K562 (cell line): Measurements from ENCODE around the gene SGSM2. TPM values are rescaled to one million over a fixed set of nuclear protein-coding genes. Genes with fewer than 3 reads are reported as not detected.
A peak's percentile ranks its signal among the peaks of the same experiment; 100 is the strongest.

Experiments used
- ATF1 ChIP-seq, 2 experiments: fragments of 450-650 bp in 1 of 2; IDR thresholded peaks; 2 replicates each; pipeline ENCODE4 v1.6.1; 2016; ENCODE audit warnings: missing compliant biosample characterization in 1 of 2, missing genetic modification characterization in 1 of 2
- CBX8 ChIP-seq: fragments of 200-600 bp; sonication (generic); IDR thresholded peaks from 2 replicates; pipeline ENCODE4 v1.6.1; 2012; ENCODE audit warnings: borderline replicate concordance, mixed run types, low read depth, mild to moderate bottlenecking, moderate library complexity, mixed read lengths, low read length, control low read depth, inconsistent platforms; ENCODE audit not compliant: poor library complexity, severe bottlenecking; ENCODE audit errors: extremely low read depth
- DNMT1 ChIP-seq: fragments of 450-650 bp; IDR thresholded peaks from 2 replicates; pipeline ENCODE4 v1.6.1; 2016; ENCODE audit warnings: antibody characterized with exemption, mild to moderate bottlenecking
- EP400 ChIP-seq: fragments of 450-650 bp; IDR thresholded peaks from 2 replicates; pipeline ENCODE4 v1.6.1; 2017; ENCODE audit warnings: antibody characterized with exemption, mild to moderate bottlenecking, moderate library complexity
- FOXA3 ChIP-seq, 2 experiments: fragments of 450-650 bp in 1 of 2; sonication (generic) in 1 of 2; formaldehyde crosslinking; IDR thresholded peaks in 1 of 2; conservative IDR thresholded peaks in 1 of 2; 2 replicates each; pipeline versions ENCODE4 v1.4.0 to v1.8.0; 2020 to 2022; ENCODE audit warnings: mild to moderate bottlenecking in 2 of 2, missing genetic modification reagents in 1 of 2
- LCOR ChIP-seq: sonication (generic); formaldehyde crosslinking; IDR thresholded peaks from 2 replicates; pipeline ENCODE4 v1.8.0; 2022; ENCODE audit warnings: mild to moderate bottlenecking, missing genetic modification reagents
- LEF1 ChIP-seq: fragments of 450-650 bp; IDR thresholded peaks from 2 replicates; pipeline ENCODE4 v1.6.1; 2016; ENCODE audit warnings: mild to moderate bottlenecking
- NONO ChIP-seq, 2 experiments: fragments of 200-400 bp in 1 of 2; fragments of 450-650 bp in 1 of 2; formaldehyde crosslinking in 1 of 2; IDR thresholded peaks; 2 replicates each; pipeline ENCODE4 v1.6.1; 2017; ENCODE audit warnings: low read depth in 2 of 2, mild to moderate bottlenecking in 2 of 2, moderate library complexity in 2 of 2, low read length in 1 of 2
- PPARD ChIP-seq: fragments of 250-450 bp; sonication (Bioruptor Pico); IDR thresholded peaks from 2 replicates; pipeline ENCODE4 v1.8.0; 2022; ENCODE audit warnings: inconsistent platforms, mild to moderate bottlenecking, moderate library complexity
- SRSF1 ChIP-seq: fragments of 200-400 bp; formaldehyde crosslinking; IDR thresholded peaks from 2 replicates; pipeline ENCODE4 v1.6.1; 2017; ENCODE audit warnings: mild to moderate bottlenecking, low read depth, low read length, moderate library complexity
- TAF1 ChIP-seq: IDR thresholded peaks from 2 replicates; pipeline ENCODE4 v1.6.1; 2011; ENCODE audit warnings: mild to moderate bottlenecking, low read length, moderate library complexity; ENCODE audit not compliant: insufficient read depth, control insufficient read depth, severe bottlenecking; ENCODE audit errors: extremely low read depth
- TARDBP ChIP-seq: fragments of 450-650 bp; IDR thresholded peaks from 2 replicates; pipeline ENCODE4 v1.6.1; 2016
- ZNF282 ChIP-seq: sonication (generic); formaldehyde crosslinking; IDR thresholded peaks from 2 replicates; pipeline ENCODE4 v1.8.1; 2023; ENCODE audit warnings: missing genetic modification reagents
- ZNF780A ChIP-seq: fragments of 250-450 bp; sonication (Bioruptor Pico); IDR thresholded peaks from 2 replicates; pipeline ENCODE4 v1.5.0; 2021; ENCODE audit warnings: mild to moderate bottlenecking
- polyA plus RNA-seq, 8 experiments: library from polyadenylated mRNA; depleted of rRNA in 4 of 8; stranded (reverse) in 5 of 8; unstranded in 3 of 8; fragments of >200 nt; fragmentation: Nextera tagmentation in 2 of 8; fragmentation: Illumina TruSeq in 1 of 8; extraction: Ambion mirVana in 2 of 8; extraction: Trizol in 1 of 8; gene quantifications; 2 replicates each; pipeline versions ENCODE4 v1.2.1 to v1.2.3, GENCODE V29; 2011 to 2014; ENCODE audit warnings: inconsistent platforms in 1 of 8, missing spikeins in 1 of 8
- total RNA-seq, 7 experiments: library from RNA; depleted of rRNA in 6 of 7; stranded (reverse); fragments of >200 nt in 6 of 7; fragmentation: Illumina TruSeq in 2 of 7; extraction: Trizol in 2 of 7; gene quantifications; 2 replicates each; pipeline versions ENCODE4 v1.2.1 to v1.2.3, GENCODE V29; 2011 to 2021; ENCODE audit warnings: low replicate concordance in 1 of 7
- TF ChIP-seq, protein P1 (sequence below): sonication (generic); formaldehyde crosslinking; IDR thresholded peaks from 2 replicates; pipeline ENCODE4 v1.4.0; 2020; ENCODE audit warnings: mild to moderate bottlenecking, missing genetic modification reagents
- TF ChIP-seq, protein P2 (sequence below): fragments of 250-450 bp; sonication (Bioruptor Pico); IDR thresholded peaks from 2 replicates; pipeline ENCODE4 v1.5.0; 2020; ENCODE audit warnings: mild to moderate bottlenecking
- TF ChIP-seq, protein P3 (sequence below), 2 experiments: IDR thresholded peaks in 1 of 2; conservative IDR thresholded peaks in 1 of 2; 2 replicates each; pipeline ENCODE4 v1.6.1; 2016; ENCODE audit warnings: low read depth in 2 of 2, mild to moderate bottlenecking in 1 of 2, missing compliant biosample characterization in 1 of 2, missing genetic modification characterization in 1 of 2, moderate library complexity in 1 of 2
- TF ChIP-seq, protein P4 (sequence below): fragments of 450-650 bp; formaldehyde crosslinking; IDR thresholded peaks from 2 replicates; pipeline ENCODE4 v1.4.0; 2020; ENCODE audit warnings: mild to moderate bottlenecking

The SGSM2 gene
- total and polyA plus RNA-seq, 9 of the 15 experiments (the other 6 are each of a cell fraction or from before 2014, with no cell fraction given), result 0.20 to 26.3 (median 14.8) TPM

DNA sequence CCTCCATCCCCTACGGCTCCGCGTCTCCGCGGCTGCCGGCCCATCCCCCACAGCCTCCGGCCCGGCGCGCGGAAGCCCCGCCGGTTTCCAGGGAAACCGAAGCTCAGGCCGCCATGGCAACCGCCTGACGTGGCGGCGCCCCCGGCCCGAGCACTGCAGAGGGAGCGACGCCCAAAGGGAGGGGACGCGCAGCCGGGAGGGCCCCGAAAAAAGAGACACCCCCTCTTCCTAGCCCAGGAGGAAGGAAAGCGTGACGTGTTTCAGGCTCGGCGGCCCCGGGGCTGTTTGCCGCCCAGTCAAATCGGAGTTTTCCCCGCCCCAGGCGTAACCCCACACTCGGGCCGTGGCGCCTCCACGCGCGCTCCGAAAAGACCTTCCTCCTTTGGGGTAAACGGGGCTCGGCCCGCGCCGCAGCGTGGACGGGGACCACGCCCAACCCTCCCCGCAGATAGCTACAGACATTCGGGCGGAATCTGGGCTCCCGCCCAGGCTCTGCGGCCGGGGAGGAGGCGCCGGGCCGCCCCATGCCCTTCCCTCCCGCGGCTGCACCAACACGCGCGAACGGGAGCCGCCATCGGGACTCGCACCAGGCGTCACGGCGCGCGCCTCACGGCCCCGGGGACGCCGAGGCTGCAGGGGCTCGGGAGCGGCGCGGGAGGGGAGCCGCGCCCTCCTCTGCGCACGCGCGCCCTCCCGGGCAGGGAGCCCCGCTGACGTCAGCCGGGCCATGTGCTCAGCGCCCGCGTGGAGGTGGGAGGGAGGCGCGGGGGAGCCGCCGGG is 56.1 kb downstream of the SGSM2 start (continued):
- TF ChIP-seq CBX8, result no peak
- TF ChIP-seq, protein P1, sequence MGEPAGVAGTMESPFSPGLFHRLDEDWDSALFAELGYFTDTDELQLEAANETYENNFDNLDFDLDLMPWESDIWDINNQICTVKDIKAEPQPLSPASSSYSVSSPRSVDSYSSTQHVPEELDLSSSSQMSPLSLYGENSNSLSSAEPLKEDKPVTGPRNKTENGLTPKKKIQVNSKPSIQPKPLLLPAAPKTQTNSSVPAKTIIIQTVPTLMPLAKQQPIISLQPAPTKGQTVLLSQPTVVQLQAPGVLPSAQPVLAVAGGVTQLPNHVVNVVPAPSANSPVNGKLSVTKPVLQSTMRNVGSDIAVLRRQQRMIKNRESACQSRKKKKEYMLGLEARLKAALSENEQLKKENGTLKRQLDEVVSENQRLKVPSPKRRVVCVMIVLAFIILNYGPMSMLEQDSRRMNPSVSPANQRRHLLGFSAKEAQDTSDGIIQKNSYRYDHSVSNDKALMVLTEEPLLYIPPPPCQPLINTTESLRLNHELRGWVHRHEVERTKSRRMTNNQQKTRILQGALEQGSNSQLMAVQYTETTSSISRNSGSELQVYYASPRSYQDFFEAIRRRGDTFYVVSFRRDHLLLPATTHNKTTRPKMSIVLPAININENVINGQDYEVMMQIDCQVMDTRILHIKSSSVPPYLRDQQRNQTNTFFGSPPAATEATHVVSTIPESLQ (CRISPR knock-in tag), result no peak
- TF ChIP-seq LCOR (CRISPR knock-in tag), result no peak
- TF ChIP-seq, protein P2, sequence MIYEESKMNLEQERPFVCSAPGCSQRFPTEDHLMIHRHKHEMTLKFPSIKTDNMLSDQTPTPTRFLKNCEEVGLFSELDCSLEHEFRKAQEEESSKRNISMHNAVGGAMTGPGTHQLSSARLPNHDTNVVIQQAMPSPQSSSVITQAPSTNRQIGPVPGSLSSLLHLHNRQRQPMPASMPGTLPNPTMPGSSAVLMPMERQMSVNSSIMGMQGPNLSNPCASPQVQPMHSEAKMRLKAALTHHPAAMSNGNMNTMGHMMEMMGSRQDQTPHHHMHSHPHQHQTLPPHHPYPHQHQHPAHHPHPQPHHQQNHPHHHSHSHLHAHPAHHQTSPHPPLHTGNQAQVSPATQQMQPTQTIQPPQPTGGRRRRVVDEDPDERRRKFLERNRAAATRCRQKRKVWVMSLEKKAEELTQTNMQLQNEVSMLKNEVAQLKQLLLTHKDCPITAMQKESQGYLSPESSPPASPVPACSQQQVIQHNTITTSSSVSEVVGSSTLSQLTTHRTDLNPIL (CRISPR knock-in tag), result no peak
- peak; percentile 69; the same call in 1 of the 2 replicates for TF ChIP-seq EP400
- TF ChIP-seq NONO (IDR thresholded peaks at IDR 0.05; ENCODE audit: low read depth in 2 of 2, low read length in 1 of 2), result peak in 1 of 2 experiments; percentile 34; a peak in 1 of 4 replicates
- TF ChIP-seq DNMT1, result no peak
- no peak for TF ChIP-seq ZNF282 (CRISPR knock-in tag)
- TF ChIP-seq TAF1, result peak; percentile 56
- TF ChIP-seq TARDBP, result peak; percentile 90
- peak in 1 of 2 experiments; percentile 60; a peak in 1 of 4 replicates for TF ChIP-seq FOXA3 (CRISPR knock-in tag; conservative IDR thresholded peaks at IDR 0.05 in 1 of 2, IDR thresholded peaks at IDR 0.05 in 1 of 2)
- TF ChIP-seq SRSF1, result no peak
- TF ChIP-seq, protein P3, sequence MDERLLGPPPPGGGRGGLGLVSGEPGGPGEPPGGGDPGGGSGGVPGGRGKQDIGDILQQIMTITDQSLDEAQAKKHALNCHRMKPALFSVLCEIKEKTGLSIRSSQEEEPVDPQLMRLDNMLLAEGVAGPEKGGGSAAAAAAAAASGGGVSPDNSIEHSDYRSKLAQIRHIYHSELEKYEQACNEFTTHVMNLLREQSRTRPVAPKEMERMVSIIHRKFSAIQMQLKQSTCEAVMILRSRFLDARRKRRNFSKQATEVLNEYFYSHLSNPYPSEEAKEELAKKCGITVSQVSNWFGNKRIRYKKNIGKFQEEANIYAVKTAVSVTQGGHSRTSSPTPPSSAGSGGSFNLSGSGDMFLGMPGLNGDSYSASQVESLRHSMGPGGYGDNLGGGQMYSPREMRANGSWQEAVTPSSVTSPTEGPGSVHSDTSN (CRISPR knock-in tag; IDR thresholded peaks at IDR 0.05; ENCODE audit: low read depth), result no peak
- TF ChIP-seq, protein P3 (tag; conservative IDR thresholded peaks at IDR 0.05; ENCODE audit: low read depth), result no peak
- TF ChIP-seq LEF1, result no peak; the same call in 1 of the 2 replicates
- peak; percentile 30; the same call in 1 of the 2 replicates for TF ChIP-seq ATF1 (CRISPR knock-in tag; IDR thresholded peaks at IDR 0.05)
- TF ChIP-seq ATF1 (tag; IDR thresholded peaks at IDR 0.05), result peak; percentile 80
- TF ChIP-seq, protein P4, sequence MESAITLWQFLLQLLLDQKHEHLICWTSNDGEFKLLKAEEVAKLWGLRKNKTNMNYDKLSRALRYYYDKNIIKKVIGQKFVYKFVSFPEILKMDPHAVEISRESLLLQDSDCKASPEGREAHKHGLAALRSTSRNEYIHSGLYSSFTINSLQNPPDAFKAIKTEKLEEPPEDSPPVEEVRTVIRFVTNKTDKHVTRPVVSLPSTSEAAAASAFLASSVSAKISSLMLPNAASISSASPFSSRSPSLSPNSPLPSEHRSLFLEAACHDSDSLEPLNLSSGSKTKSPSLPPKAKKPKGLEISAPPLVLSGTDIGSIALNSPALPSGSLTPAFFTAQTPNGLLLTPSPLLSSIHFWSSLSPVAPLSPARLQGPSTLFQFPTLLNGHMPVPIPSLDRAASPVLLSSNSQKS (CRISPR knock-in tag), result no peak
- TF ChIP-seq PPARD (CRISPR knock-in tag), result no peak
- no peak for TF ChIP-seq ZNF780A
